GM18870 (cell line): ENCODE data around the gene LRRC2.
"Not testable (repeated sequence)": the region's sequence is repeated elsewhere in the genome, so short reads cannot be mapped to it uniquely, and the experiment has no call there.

Experiments used
- ATAC-seq: cut with Tn5 transposase; IDR thresholded peaks from one replicate; pipeline ENCODE4 v1.9.1; 2021; ENCODE audit warnings: moderate library complexity; ENCODE audit not compliant: unreplicated experiment

LRRC2 gene

DNA sequence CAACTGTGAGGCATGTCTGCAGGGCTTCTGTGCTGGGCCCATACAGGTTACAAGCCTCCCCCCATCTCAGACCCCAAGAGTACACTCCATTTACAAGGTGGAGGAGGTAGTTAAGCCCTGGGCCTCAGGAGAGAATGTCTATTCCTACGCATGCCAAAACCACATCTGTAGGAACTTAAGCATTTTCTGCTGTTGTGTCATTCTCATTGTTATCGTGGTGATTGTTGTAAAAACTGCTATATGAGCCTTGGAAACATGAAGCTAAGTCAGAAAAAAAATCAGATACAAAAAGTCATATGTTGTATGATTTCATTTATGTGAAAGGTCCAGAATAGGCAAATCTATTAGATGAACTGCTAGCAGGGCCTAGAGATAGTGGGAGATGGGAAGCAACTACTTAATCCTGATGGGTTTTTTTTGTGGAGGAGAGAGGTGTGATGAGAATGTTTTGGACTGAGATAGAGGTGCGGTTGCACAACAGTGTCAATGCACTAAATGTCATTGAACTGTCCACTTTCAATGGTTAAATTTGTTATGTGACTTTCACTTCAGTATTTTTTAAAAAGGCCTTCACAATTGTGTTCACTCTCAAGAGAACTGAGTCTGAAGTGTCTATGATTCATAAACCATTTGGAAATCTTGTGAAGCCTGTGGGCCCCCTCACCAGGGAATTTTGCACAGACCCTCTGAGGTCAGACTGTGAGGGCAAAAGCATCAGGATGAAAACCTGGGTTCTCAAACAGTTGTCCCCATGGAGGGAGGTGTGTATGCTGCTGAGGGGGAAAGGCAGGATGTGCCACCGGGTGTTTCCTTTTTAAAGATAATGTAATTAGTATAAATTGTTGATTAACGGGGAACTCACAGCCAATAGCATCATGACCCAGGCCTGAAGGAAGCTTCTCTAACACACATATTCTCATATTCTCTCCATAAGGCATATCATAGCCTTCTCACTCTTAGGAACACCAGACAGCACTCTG is 65.2 kb downstream of the LRRC2 start:
- no peak for ATAC-seq

GRCh38 chr3:46498916-46499519 is 67.1 kb downstream of the LRRC2 start:
- no peak for ATAC-seq

- no peak for ATAC-seq
Observed at GRCh38 chr3:46497556-46498265, 68.4 kb downstream of the LRRC2 start, which contains the start of gene RTP3. TSS of gene RTP3 (plus strand) at chr3:46497976. CDS start at chr3:46498063, 87 bp downstream.

GRCh38 chr3:46496746-46497555 is 69.2 kb downstream of the LRRC2 start:
- no peak for ATAC-seq

DNA sequence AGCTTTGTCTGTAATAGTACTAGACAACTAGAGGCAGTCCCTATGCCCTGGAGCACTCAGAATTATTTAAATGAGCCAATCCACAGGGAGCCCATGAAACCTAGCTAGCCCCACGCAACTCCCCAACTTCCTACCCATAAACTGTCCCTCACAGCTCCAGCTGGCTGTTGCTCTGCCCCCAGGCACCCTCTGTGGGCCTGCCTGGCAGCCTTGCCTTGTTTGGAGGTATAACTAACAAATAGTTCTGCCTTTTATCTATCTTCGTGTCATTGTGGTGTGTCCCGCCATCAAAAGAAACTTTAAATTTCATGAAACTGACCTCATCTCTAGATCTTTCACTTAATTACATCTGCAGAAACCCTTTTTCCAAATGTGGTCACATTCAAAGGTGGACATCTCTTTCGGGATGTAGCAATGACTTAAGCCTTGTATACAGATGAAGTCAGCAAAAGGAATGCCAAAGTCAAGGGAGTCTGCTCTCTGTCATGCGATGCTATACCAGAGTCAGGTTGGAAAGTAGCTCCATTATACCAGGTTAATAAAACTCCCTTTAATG is 70.1 kb downstream of the LRRC2 start:
- ATAC-seq: no peak

DNA sequence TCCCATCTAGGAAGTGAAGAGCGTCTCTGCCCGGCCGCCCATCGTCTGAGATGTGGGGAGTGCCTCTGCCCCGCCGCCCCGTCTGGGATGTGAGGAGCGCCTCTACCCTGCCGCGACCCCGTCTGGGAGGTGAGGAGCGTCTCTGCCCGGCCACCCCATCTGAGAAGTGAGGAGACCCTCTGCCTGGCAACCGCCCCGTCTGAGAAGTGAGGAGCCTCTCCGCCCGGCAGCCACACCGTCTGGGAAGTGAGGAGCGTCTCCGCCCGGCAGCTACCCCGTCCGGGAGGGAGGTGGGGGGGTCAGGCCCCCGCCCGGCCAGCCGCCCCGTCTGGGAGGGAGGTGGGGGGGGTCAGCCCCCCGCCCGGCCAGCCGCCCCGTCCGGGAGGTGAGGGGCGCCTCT is 71.6 kb downstream of the LRRC2 start:
- not testable (repeated sequence) for ATAC-seq

DNA sequence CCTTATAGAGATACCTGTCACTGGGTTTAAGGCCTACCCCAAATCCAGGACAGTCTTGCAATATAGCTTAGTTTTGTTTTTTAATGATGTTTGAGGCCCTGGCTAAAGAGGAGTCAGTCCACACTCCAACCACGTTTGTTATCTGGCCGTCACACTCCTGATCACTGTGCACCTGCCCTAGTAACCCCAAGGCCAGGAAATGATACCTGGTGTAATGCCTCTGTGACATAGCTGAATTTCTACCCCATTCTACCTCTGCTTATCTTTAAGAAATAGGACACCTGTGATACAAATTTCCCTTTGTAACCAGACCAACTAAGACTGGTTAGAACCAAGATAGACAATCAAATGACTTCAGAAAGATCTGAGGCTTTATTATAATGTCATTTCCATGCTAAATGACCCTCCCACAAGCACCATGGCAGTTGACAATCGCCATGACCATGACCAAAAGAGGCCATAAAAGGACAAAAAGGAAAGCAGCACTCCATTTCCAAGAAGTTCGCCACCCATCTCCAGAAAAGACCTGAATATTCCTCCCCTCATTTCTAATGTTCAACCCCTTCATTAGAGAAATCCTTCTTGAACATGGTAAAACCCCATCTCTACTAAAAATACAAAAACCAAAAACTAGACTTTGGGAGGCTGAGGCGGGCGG is 73.1 kb downstream of the LRRC2 start:
- ATAC-seq: no peak

DNA sequence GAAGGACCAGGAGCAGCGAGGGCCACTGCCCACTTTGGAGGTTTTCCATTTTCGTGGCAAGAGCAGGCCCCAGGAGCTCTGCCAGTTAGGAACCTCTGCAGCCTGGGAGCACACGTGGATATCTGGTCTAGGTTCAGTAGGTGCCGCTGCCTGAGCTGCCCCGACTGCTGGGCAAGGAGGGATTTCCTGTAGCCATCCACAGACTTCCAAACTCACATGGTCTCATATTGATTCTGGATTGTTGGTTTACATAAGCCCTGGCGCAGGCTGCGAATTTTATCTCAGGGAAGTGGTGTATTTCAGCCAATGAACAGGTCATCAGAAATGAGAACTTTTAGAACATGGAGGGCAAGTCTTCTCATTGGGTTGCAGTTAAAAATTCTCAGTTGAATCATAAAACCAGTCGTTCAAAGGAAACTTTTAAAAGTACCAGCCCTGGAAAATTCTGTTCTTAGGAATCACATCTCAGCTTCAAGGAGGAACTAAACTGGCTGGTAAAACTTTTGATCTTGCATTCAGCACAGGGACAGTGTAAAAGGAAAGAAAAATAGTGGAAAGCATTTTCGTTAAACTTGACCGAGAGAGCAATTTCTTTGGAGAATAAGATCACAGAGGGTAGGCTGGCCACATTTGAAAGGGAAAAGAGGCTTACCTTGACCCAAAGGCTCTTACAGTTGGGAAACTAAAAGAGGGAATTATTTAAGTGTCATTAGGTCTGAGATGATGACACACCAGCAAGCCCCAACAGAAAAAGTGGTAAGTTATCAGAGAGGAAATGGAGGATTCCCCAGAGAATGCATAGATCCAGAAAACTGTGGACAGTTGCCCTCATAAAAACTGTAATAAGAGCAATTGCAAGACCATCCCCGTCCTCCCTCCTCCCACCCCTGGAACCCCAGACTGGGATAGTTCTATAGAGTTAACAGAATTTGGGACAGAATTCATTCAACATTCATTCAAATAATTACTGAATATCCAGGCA is 74.7 kb downstream of the LRRC2 start:
- no peak for ATAC-seq

- no peak for ATAC-seq
Observed at GRCh38 chr3:46490338-46491084, 75.6 kb downstream of the LRRC2 start.

DNA sequence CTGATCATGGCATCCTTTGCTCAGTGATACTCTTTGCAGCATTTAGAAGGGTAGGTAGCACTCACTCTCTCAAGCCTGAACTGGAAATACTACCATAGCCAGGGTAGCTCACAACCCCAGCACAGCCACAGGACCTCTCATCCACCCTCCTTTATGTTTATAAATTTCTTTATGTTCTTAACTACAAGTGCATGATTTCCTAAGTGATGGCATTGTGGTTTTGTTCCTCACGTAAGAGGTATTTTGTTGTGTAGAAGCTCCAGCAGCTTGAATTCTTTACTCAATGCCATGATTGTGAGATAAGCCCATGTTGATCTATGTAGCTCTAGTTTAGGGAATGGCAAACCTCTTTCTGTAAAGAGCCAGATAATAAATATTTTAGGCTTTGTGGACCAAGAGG is 76.2 kb downstream of the LRRC2 start:
- ATAC-seq: no peak

DNA sequence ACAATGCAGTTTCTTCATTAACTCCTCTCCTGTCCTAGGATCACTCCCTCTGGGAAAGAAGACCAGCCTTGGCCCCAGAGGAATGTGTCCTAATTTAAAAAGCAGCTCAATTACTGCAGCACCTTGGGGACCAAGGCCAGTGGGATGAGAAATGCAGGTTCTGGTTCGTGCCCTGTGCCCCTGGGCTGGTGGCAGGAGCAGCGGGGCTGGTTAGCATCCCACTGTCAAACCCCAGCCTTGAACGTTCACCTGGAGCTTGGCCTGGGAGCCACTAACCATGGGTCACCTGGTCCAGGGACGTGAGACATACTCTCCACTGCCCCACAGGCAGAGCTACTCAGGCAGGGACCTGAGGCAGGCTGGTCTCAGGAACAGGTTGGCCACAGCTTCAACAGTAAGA is 76.7 kb downstream of the LRRC2 start:
- no peak for ATAC-seq

- ATAC-seq: peak; percentile 72
Observed at GRCh38 chr3:46488735-46489361, 77.3 kb downstream of the LRRC2 start.

DNA sequence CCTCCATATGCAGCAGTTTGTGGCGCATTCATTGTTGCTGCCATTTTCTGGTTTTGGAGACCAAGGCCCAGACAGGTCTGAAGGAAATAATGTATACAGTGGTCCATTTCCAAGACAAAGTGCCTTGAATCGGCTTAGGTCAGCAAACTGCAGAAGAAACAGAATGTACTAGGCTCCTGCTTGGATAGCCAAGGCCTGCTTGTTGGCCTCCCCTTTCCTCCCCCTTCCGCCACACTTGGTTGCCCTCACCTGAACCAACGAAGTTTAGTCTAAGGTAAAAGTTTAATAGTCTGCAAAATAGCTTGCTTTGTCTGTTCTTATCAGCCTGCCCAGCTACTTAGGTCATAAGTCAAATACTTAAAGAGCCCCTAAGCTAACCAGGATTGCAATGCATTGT is 80.3 kb downstream of the LRRC2 start:
- ATAC-seq: no peak

DNA sequence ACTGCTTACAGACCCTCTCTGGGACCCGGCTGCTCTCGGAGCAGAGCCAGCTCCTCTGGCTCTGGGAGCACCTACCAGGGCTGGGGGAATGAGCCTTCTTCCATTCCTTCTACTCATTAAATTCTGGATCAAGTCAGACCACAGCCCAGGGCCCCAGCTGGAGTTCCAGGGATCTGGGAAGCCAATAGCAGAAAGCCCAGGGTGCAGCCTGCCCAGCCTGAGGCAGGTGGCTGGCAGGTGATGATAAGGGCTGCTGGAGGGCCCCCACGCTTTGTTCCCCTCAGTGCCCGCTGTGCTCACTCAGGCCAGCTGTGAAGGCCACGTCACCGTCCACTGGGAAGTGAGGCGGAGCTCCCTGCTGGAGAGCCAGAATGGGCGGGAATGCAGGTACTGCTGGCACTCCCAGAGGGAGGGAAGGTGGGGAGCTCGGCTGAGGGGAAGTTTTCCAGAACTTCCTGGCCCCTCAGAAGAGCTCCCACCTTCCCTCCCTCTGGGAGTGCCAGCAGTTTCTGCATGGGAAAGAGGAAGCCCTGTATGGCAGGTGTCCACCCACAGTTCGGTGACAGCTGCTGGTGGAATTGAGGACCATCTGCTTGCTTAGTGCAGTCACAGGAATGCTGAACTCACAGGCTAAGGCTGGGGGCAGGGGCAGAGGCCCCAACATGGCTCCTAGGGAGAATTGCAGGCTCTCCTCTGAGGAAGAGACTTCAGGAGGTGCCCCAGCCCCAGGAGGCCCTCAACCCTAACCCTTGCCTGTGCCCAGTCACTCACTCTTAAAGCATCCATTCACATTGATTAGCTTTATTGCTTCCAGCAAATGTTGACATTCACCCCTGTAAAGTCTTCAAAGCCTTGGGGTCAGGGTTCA is 81.0 kb downstream of the LRRC2 start:
- no peak for ATAC-seq

- no peak for ATAC-seq
Observed at GRCh38 chr3:46484388-46484787, 81.7 kb downstream of the LRRC2 start.

GRCh38 chr3:46483825-46484224 is 82.3 kb downstream of the LRRC2 start:
- ATAC-seq: no peak
